ENCODE results near the gene USF2.

The USF2 gene

DNA sequence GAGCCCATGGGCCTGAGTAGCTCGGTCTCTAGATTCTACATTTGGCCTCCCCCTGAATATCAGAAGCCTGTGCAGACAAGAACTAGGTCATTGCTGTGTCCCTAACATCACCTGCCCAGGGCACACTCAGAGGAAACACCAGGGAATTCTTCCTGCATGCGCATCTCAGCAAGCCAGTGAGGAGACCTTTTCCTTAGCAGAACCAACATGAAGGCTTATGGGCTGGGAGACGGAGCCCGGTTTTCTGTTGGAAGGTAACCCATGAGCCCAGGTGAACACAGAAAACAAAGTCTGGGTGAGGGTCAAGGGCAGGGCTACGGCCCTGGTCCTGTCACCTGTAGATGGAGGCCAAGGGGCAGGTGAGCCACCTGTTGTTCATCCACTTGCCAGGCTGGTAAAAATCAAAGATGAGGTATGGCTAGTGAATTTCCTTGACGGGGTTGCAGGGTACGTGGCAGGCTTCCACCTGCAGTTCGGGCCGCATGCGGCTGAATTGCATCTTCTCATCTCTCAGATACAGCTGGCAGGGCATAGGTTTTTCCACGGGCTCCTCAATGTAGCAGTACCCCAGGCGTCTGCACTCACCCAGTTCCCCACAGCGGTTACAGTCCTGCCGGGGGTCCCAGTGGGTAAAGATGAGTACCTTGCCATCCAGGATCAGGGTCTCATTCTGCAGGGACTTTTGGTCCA is 36.7 kb upstream of the USF2 start:
- TF ChIP-seq GATA3 (IDR thresholded peaks at IDR 0.05; ENCODE audit: low read depth, low read length) (no peak), GATA2 (IDR thresholded peaks at IDR 0.05; ENCODE audit: low read depth, low read length) (no peak)

DNA sequence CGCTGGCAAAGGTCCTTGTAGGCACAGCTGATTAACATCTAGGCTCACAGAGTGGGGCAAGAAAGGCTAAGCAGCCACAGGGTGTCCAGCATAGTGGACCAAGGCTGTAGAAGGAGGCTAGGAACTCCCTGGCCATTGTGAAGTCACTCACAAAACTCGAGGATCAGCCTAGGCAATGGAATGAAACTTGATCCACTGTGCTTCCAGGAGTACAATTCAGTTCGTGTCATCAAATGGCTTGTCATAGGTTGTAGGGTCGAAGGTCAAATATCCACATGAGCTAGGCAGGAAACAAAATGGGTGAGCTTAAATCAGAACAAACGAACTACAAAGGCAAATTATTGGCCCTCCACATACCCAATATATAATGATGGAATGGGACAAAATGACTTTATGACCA is 35.9 kb upstream of the USF2 start:
- no peak for TF ChIP-seq GATA2 (IDR thresholded peaks at IDR 0.05; ENCODE audit: low read depth, low read length)
- TF ChIP-seq GATA3 (IDR thresholded peaks at IDR 0.05; ENCODE audit: low read depth, low read length): no peak

DNA sequence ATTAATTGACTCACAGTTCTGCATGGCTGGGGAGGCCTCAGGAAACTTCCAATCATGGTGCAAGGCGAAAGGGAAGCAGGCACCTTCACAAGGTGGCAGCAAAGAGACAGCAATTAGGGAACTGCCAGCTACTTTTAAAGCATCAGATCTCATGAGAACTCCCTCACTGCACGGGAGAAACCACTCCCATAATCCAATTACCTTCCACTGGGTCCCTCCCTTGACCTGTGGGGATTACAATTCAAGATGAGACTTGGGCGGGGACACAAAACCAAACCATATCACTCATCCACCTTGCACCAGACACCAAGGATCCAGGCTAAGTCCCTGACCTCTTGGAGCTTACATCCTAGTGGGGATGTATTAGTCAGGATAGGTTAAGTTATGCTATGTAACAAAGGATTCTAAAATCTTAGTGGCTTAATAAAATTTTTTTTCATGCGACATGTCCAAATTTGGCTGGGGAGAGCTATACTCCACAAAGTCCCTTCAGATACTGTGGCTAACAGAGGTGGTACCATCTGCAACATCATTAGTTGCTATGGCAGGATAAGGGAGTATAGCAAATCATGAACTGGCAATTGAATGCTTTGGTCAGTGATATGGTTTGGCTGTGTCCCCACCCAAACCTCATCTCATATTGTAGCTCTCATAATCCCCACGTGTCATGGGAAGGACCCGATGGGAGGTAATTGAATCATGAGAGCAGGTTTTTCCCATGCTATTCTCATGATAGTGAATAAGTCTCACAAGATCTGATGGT is 31.9 kb upstream of the USF2 start:
- no peak for TF ChIP-seq GATA3 (IDR thresholded peaks at IDR 0.05; ENCODE audit: low read depth, low read length)
- TF ChIP-seq GATA2 (IDR thresholded peaks at IDR 0.05; ENCODE audit: low read depth, low read length): no peak

DNA sequence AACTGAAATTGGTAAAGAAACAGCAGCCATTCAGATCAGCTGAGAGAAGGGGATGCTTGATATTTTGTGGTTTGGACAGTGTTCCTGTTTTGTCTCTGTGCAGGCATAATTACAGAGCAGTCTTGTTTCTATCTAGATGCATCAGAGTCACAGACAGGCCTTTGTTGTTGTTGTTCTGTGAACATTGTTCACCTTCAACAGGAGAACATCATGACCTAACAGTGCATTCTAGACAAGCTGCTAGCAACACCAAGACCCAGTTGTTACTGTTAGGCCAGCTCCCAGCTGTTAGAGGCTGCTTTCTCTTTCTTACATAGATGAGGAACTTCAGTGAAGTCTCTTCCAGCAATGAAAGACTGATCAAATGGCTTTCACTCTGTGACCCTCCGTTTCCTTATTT is 28.4 kb upstream of the USF2 start:
- TF ChIP-seq GATA3 (IDR thresholded peaks at IDR 0.05; ENCODE audit: low read depth, low read length) (no peak), GATA2 (IDR thresholded peaks at IDR 0.05; ENCODE audit: low read depth, low read length) (no peak)

DNA sequence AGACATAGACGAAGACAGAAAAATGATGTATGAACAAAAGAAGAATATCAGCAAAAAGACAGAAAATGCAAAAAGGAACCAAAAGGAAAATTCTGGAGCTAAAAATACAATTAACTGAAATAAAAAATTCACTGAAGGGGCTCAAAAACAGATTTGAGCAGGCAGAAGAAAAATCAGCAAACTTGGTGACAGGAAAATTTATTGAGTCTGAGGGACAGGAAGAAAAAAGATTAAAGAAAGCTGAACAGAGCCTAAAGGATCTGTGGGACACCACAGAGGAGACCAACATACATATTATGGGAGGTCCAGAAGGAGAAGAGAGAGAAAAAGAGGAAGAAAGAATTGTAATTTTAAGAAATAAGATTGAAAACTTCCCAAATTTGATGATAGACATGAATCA is 27.3 kb upstream of the USF2 start:
- TF ChIP-seq GATA3 (IDR thresholded peaks at IDR 0.05; ENCODE audit: low read depth, low read length): no peak
- no peak for TF ChIP-seq GATA2 (IDR thresholded peaks at IDR 0.05; ENCODE audit: low read depth, low read length)

DNA sequence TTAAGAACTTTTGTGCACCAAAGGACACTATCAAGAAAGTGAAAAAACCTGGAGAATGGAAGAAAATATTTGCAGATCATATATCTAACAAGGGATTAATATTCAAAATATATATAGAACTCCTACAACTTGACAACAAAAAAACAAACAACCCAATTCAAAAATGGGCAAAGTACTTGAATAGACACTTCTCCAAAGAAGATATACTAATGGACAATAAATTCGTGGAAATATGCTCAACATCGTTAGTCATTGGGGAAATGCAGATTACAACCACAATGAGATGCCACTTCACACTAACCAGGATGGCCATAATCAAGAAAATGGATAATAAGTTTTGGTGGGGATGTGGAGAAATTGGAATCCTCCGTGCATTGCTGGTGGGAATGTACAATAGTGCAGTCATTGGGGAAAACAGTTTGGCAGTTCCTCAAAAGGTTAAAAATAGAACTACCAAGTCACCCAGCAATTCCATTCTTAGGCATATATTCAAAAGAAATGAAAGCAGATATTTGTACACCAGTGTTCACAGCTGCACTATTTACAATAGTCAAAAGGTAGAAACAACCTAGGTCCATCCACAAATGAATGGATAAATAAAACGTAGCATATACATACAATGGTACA is 22.2 kb upstream of the USF2 start:
- TF ChIP-seq GATA3 (IDR thresholded peaks at IDR 0.05; ENCODE audit: low read depth, low read length) (no peak), GATA2 (IDR thresholded peaks at IDR 0.05; ENCODE audit: low read depth, low read length) (no peak)

DNA sequence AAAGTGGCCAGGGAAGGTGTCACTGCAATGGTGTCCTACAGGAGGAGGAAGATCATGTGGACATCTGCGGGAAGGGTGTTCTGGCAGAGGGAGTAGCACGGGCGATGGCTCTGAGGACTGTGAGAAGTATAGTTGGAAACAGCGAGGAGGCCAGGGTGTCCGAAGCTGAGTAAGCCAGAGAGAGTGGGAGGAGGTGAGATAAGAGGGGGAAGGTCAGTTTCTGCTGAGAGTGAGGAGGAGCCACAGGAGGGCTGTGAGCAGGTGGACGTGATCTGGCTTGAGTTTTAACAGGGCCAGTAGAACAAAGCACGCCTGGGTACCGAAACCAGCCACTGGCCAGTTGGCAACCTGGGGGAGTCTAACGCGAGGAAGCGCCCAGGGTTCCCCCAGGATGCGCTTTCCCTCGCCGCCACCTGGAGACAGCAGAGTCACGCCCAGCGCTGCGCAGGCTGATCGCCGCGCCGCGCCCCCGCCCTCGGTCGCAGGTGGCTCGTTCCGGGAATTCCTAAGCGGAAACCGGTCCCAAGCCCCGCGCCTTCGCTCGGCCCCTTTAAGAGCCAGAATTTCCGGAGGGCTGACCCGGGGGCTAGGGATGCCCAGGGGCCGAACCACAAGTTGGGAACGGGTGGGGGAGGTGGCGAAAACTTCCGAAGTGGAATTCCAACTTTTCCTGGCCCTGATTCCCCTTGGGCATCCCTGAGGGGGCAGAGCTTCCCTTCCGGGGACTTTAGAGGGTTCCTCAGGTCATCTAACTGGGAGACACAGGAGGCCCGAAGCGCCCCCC is 21.0 kb upstream of the USF2 start:
- no peak for TF ChIP-seq GATA3 (IDR thresholded peaks at IDR 0.05; ENCODE audit: low read depth, low read length)
- no peak for TF ChIP-seq GATA2 (IDR thresholded peaks at IDR 0.05; ENCODE audit: low read depth, low read length)

DNA sequence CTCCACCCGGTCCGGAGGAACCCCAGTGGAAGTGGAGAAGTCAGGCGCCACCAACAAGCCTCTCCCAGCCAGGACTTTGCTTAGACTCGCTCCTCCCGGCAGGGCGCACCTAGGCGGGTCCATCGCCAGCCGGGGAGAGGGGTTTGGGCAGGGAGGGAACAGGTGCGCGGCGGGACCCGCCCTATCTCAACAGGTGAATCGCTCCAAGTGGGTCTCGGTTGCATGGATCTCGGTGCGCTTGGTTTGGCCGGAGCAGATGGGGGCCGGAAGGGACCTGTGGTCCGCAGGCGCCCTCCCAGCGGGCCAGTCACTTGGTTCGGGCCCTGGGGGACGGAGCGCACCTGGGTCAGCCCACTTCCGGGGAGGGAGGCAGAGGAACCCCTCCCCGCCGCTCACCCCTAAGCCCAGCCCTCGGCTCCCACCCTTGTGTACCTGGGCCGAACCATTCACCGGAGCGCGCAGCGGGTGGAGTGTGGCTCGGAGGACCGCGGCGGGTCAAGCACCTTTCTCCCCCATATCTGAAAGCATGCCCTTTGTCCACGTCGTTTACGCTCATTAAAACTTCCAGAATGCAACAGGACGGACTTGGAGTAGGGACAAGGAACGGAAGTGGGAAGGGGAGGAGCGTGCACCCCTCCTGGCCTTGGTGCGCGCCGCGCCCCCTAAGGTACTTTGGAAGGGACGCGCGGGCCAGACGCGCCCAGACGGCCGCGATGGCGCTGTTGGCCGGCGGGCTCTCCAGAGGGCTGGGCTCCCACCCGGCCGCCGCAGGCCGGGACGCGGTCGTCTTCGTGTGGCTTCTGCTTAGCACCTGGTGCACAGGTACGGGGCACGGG is 20.2 kb upstream of the USF2 start, which contains the start of gene LSR:
Gene LSR, plus strand, starts transcription at position 693 of the 836 bp plus-strand sequence. Its CDS starts 21 bp downstream, at position 714.
- no peak for TF ChIP-seq GATA2 (IDR thresholded peaks at IDR 0.05; ENCODE audit: low read depth, low read length)
- TF ChIP-seq GATA3 (IDR thresholded peaks at IDR 0.05; ENCODE audit: low read depth, low read length): no peak

DNA sequence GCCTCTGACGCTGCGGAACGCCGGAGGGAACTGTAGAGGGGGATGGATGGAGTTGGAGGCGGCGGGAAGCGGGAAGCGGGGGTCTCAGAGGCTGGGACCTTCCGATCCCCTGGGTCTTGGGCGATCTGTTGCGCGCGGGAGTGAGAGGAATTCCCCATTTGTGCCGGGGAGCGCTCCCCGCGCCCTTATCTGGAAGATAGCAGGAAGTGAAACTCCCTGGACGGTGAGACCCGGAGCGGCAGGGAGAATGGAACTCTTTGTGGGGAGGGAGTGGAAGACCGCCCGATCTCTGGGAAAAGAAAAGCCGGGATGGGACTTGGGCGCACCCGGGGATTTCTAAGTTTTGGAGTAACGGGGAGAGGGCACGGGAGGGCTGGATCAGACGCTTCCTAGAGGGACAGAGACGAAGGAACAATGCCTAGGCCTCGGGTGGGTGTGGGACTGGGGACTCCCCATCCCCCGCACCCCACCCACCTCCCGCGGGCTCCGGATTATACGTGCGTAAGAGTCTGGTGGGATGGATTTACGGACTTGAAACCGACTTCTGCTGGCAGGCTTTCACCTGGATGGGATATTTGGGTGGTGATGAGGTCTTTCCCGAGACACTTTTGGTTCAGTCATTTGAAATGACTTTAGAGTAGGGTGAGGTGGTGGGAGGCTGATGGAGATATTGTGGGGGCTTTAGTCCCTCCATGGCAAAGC is 19.5 kb upstream of the USF2 start:
- TF ChIP-seq GATA2 (IDR thresholded peaks at IDR 0.05; ENCODE audit: low read depth, low read length) (no peak), GATA3 (IDR thresholded peaks at IDR 0.05; ENCODE audit: low read depth, low read length) (no peak)

DNA sequence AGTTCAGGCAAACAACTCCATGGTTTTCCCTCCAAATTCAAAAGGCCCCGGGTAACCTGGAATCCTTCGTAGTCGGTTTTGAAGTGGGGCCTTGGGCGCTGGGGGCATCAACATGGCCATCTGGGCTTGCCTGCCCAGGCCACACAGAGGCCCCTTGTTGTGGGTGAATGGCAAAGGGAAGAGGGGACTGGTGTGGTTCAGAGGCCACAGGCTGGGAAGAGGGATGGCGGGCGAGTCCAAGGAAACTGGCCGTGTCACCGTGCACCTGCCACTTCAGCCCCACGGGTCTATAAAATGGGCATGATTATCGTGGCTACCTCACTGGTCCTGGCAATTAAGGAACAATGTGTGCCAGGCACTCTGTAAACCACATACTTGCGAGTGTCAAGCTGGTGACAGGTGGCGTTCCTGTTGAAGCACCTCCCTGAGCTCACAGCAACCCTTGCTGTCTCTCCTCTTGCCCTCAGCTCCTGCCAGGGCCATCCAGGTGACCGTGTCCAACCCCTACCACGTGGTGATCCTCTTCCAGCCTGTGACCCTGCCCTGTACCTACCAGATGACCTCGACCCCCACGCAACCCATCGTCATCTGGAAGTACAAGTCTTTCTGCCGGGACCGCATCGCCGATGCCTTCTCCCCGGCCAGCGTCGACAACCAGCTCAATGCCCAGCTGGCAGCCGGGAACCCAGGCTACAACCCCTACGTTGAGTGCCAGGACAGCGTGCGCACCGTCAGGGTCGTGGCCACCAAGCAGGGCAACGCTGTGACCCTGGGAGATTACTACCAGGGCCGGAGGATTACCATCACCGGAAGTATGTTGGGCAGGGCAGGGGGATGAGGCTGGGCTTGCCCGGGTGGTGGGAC is 18.7 kb upstream of the USF2 start:
- no peak for TF ChIP-seq GATA3 (IDR thresholded peaks at IDR 0.05; ENCODE audit: low read depth, low read length)
- TF ChIP-seq GATA2 (IDR thresholded peaks at IDR 0.05; ENCODE audit: low read depth, low read length): no peak

DNA sequence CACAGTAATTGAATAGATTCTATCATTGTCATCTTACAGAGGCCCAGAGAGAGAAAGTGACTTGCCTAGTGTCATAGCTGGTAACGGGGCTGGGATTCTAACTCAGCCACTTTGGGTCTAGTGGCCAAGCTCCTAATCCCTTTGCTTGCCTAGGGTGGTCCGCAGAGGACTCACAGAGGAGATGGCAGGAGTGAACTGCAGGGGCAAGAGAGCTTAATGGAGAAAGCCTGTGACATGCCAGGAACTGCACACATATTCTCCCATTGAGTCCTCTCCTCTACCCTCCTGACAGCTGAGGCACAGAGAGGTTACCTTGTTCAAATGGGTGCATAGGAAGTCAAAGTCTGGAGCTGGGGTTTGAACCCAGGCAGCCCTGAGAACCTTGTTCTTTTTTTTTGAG is 17.3 kb upstream of the USF2 start:
- TF ChIP-seq GATA2 (IDR thresholded peaks at IDR 0.05; ENCODE audit: low read depth, low read length) (no peak), GATA3 (IDR thresholded peaks at IDR 0.05; ENCODE audit: low read depth, low read length) (no peak)
